ENCODE results near the gene ZNHIT2.

Gene ZNHIT2

GRCh38 chr11:65134240-65134951, 16.9 kb upstream of the ZNHIT2 start, which contains the start of gene SYVN1:
Gene SYVN1, minus strand, starts transcription at chr11:65134519. Its CDS starts 918 bp downstream, at chr11:65133601.
- peak; percentile 81 for DNase-seq

GRCh38 chr11:65133724-65134123, 16.2 kb upstream of the ZNHIT2 start:
- no peak for DNase-seq

- DNase-seq = peak; percentile 6
Measured at GRCh38 chr11:65132988-65133700, 15.6 kb upstream of the ZNHIT2 start.

GRCh38 chr11:65132238-65132987, 14.9 kb upstream of the ZNHIT2 start:
- DNase-seq = no peak

GRCh38 chr11:65131895-65132237, 14.4 kb upstream of the ZNHIT2 start:
- no peak for DNase-seq

- no peak for DNase-seq
Measured at GRCh38 chr11:65131417-65131776, 13.9 kb upstream of the ZNHIT2 start.

- DNase-seq = no peak
Measured at GRCh38 chr11:65130631-65131416, 13.3 kb upstream of the ZNHIT2 start.

- no peak for DNase-seq
Measured at GRCh38 chr11:65129649-65130441, 12.3 kb upstream of the ZNHIT2 start.

- DNase-seq = no peak
Measured at GRCh38 chr11:65128182-65129145, 11.0 kb upstream of the ZNHIT2 start.

- no peak for DNase-seq
Measured at GRCh38 chr11:65127473-65128181, 10.1 kb upstream of the ZNHIT2 start.

GRCh38 chr11:65126624-65127274, 9.2 kb upstream of the ZNHIT2 start:
- DNase-seq = no peak

GRCh38 chr11:65125197-65126056, 7.9 kb upstream of the ZNHIT2 start:
- DNase-seq = no peak

- no peak for DNase-seq
Measured at GRCh38 chr11:65124480-65125196, 7.1 kb upstream of the ZNHIT2 start.

GRCh38 chr11:65121865-65122696, 4.6 kb upstream of the ZNHIT2 start, which contains the start of the genes FAU and MRPL49:
Gene FAU, minus strand, starts transcription at chr11:65122134. Its CDS starts 321 bp downstream, at chr11:65121813.
Gene MRPL49, plus strand, starts transcription at chr11:65122321. Its CDS starts 26 bp downstream, at chr11:65122347.
- DNase-seq = peak; percentile 95

GRCh38 chr11:65121447-65121864, 4.0 kb upstream of the ZNHIT2 start:
- no peak for DNase-seq

GRCh38 chr11:65120831-65121230, 3.3 kb upstream of the ZNHIT2 start:
- DNase-seq = no peak

- no peak for DNase-seq
Measured at GRCh38 chr11:65119670-65119995, 2.1 kb upstream of the ZNHIT2 start.
